HG03103 (cell line): ENCODE measurements around the gene TGM2.

ENCODE experiments used
- ATAC-seq: cut with Tn5 transposase; IDR thresholded peaks from one replicate; pipeline ENCODE4 v1.9.1; 2021; ENCODE audit warnings: low read depth; ENCODE audit not compliant: unreplicated experiment

Gene TGM2

DNA sequence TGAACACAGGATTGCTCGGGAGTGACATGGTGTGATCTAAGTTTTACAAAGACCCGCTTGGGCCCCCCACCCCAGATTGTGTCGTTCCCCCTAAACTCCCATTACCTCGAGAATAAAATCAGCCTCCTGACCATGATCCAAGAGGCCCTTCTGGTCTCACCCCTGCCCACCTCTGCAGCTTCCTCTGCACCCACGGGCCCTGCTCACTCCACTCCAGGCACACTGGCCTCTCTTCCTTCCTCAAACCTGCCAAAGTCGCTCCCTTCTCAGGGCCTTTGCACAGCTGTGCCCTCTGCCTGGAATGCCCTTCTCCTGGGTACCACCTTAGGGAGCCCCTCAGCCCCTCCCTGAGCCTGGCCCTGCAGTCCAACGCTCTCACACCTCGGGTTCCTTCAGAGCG is 17.9 kb downstream of the TGM2 start:
- ATAC-seq = no peak

DNA sequence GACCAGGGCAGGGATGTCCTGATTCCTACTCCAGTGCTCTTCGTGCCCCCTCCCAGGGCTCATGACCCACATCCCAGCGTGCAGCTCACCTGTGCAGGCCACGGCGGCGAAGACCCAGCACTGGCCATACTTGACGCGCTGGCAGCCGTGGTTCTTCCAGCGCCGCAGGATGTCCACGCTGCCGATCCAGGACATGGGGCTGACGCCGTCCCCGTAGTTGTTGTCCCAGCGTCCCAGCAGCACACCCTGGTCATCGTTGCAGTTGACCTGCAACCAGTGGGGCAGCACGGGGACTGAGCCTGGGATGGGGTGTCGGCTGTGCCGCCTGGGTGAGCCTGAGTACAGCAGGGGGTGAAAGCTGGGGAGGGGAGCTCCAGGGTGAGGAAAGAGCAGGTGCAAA is 18.4 kb downstream of the TGM2 start:
- no peak for ATAC-seq

DNA sequence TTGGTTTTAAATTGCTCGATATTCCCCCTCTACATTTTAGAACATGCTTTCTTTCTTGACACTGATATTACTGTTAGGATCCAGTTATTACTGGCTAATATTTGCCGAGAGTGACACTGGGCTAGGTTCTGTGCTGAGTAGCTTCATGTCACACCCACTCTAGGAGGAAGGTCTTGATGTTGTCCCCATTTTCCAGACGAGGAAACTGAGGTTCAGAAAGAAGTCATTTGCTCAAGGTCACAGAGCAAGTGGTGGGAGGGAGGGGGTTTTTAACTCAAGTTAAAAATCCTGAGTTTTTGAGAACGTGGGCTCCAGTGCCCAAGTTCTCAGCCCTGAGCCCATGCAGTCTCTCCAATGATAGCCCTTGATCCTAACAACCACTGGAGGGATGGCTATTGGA is 18.9 kb downstream of the TGM2 start:
- ATAC-seq = no peak

DNA sequence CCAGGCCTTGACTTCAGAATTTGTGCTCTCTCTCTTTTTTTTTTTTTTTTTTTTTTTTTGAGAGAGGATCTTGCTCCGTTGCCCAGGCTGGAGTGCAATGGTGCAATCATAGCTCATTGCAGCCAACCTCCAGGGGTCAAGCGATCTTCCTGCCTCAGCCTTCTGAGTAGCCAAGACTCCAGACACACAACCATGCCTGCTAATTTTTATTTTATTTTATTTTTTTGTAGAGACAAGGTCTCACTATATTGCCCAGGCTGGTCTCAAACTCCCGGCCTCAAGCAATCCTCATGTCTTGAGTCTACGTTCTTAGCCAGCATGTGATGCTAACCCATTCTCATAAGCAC is 19.4 kb downstream of the TGM2 start:
- no peak for ATAC-seq

DNA sequence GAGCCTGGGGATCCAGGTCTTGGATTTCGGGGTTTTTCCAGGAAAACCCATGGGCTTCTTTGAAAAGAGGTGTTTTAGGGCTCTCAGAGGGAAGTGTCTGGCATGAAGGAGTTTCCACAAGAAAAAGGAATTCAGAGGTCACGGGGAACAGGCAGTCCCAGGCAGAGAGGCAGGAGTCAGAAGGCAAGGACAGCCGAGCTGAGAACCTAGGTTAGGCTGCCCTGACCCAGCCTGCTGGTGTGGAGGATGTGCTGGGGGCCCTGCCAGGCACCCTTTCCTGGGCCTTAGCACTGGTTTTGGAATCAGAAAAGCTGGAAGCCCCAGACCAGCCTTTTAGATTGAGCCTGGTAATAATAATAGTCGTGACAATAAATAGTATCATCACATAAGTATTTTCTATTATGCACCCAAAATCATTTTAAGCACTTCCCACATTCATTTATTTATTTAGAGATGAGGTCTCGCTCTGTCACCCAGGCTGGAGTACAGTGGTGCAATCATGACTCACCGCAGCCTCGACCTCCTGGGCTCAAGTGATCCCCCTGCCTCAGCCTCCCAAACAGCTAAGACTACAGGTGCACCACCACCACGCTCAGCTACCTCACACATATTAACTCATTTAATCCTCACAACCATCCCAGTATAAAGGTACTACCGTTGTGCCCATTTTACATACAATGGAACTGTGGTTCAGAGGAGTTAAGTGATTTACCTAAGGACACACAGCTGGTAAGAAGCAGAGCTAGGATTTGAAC is 19.9 kb downstream of the TGM2 start:
- no peak for ATAC-seq

GRCh38 chr20:38144598-38144973 is 20.5 kb downstream of the TGM2 start:
- no peak for ATAC-seq

DNA sequence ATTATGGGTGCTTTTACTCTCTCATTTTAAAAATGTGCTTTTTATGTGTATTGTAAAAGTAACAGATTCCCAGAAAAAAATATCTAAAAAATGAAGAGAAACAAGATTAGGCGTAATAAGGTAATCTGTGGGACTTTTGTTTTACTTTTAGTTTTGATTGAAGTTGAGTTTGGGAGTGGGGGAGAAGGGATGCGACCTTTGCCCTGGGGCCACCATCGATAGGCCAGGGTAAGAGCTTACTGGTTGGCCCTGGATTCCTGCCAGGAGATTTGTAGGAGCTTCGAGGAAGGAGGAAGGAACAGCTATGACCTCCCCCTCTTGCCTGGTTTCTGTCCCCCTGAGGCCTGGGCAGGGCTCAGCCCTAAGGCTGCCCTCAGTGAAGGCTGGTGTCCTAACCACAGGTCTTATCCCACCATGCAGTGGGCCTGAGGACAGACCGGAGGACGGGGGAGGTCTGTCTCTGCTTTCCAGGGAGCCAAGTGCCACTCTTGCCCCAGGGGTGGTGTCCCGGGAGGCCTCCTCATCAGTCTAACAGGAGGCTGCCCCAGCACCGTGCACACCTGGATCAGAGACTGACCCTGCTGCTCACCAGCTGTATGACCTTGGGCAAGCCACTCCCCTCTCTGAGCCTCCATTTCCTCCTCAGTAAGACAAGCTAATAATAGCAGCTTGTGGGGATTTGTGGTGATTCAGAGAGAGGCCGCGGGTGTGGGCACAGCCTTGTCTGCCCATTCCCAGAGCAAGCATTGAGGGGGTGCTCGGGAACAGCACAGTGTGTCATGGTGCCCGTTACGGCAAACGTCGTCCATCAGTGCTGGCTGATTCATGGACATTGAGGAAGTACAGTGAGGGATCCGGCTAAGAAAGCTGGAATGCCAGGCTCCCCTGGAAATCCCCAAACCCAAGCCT is 21.2 kb downstream of the TGM2 start:
- ATAC-seq = no peak

- ATAC-seq = no peak
Measured at GRCh38 chr20:38143238-38143645, 21.8 kb downstream of the TGM2 start.

GRCh38 chr20:38141889-38142494 is 23.1 kb downstream of the TGM2 start:
- ATAC-seq = no peak

DNA sequence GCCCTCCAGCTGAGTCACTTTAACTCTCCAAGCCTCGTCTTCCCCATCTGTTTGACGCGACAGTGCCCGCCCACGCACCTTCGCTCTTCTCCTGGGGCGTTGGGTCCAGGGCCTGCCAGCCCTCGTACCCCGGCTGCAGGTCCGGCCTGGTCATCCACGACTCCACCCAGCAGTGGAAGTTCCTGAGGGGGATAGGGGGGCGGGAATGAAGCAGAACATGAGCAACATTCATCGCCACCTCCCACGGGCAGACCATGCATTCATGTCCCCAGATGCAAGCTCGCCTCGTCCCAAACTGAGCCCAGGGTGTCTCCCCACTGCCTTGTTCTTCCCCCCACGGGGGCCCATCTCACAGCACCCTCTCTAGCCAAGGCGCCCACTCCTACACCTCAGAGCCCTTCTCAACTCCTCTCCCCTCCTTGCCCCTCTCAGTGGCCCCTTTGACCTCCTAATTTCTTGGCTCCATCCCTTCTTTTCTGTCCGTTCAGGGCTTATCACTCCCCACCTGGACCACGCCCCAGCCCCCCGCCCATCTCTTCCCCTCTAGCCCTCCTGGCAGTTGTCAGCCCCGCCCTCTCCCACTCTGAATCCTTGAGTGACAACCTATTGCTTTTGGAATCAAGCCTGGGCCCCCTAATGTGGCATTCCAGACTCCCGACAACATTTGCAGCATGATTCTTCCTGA is 23.7 kb downstream of the TGM2 start:
- no peak for ATAC-seq

DNA sequence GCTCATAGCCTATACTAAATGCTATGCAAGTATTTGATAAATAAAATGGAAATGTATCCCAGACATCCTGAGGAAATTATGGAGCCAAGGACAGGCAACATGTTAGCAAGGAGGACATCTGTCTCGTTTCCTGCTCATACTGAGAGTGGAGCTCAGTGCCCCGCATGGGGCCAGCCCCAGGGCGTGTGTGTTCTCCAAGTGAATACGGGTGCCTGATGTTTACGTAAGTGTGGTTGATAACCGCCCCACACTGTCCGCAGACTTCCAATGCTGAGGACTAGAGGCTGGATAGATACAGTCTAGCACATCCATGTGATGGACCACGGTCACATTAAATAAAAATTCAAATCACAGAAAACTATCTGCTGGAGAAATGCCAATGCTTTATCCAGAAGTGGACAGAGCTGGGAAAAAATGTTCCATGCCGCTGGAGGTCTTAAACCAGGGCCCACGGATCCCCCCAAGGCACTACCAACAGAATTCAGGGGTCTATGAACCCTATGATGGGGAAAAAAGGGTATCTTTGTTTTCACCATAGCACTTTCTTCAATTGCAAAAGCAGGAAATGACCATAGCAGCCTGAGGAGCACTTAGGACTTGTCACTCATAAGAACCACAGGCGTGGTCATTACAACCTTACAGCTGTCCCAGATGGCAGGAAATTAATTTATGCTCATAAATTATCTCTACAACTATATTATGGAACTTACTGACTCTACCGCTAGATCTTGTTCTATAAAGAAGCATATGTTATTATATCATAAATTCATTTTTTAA is 24.9 kb downstream of the TGM2 start:
- ATAC-seq = no peak

- ATAC-seq = no peak
Measured at GRCh38 chr20:38139156-38139912, 25.7 kb downstream of the TGM2 start.

DNA sequence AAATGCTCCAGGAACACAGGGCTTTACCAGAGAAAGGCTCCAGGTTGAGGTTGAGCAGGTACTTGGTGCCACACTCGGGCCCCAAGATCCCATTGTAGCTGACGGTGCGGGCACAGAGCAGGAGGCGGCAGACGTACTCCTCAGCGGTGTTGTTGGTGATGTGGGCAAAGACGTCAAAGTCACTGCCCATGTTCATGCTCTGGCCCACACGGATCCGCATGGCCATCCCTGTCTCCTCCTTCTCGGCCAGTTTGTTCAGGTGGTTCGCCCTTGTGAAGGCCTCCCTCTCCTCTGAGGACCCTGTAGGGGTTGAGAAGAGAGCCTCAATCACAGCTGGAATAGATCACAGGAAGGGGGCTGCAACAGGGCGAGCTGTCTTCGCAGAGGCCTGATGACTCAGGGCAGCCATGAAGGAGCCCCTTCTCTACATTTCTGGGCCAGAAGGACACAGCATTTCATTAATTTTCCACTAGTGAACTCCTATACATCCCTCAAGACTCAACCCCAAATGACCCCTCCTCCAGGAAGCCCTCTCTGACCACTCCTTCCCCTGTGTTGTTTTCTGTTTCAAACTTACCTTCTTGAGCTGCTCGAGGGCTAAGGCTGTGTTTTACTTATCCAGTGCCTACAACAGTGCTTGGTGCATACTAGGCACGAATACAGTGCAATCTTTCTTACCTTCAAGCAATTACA is 26.8 kb downstream of the TGM2 start:
- no peak for ATAC-seq

DNA sequence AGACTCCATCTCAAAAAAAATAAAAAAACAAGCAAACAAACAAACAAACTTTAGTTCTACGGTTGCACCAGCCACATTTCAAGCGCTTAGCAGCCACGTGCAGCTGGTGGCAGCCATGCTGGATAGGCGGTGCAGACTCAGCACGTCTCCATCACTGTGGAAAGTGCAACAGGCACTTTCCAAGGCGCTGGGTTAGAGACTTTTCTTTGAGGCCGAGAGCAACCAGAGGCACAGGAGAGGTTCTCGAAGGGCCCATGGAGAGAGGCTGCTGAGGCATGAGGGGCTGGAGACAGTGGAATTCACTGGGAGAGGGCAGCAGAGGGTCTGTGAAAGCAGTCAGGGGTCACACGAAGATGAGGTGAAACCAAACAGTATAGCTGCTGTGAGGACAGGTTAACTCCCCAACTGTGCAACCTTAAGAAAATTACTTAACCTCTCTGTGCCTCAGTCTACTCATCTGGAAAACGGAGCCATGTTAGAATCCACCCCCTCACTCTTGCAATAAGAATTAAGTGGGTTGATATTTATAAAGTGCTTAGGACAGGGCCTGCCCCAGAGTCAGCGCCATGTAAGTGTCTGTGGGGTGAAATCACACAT is 27.5 kb downstream of the TGM2 start:
- ATAC-seq = no peak

- no peak for ATAC-seq
Measured at GRCh38 chr20:38136421-38137245, 28.4 kb downstream of the TGM2 start.

GRCh38 chr20:38135651-38136420 is 29.2 kb downstream of the TGM2 start:
- no peak for ATAC-seq

- no peak for ATAC-seq
Measured at GRCh38 chr20:38135271-38135650, 29.8 kb downstream of the TGM2 start.
